ENCODE results near the gene CEP126. TPM values are rescaled to one million over a fixed set of nuclear protein-coding genes. Genes with fewer than 3 reads are reported as not detected.

The CEP126 gene
- polyA plus RNA-seq, 1 experiment: 3.7 TPM

DNA sequence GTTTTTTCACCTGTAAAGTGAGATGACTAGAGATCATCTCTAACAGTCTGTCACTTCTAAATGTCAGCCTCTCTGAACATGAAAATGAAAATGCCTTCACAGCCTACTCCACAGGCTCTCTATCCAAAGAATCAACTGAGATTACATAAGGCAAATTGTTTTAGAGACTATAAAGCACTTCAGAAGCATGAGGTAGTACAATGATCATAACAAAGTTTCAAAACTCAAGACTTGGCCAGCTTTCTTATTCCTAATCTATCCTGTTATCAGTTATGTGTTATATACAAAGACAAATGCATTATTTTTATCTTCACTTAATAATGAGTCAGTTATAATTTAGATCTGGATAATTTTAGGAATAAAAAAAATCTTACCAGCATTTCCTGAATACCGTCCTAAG lies 20.3 kb upstream of the CEP126 start:
- TF ChIP-seq, protein P1, sequence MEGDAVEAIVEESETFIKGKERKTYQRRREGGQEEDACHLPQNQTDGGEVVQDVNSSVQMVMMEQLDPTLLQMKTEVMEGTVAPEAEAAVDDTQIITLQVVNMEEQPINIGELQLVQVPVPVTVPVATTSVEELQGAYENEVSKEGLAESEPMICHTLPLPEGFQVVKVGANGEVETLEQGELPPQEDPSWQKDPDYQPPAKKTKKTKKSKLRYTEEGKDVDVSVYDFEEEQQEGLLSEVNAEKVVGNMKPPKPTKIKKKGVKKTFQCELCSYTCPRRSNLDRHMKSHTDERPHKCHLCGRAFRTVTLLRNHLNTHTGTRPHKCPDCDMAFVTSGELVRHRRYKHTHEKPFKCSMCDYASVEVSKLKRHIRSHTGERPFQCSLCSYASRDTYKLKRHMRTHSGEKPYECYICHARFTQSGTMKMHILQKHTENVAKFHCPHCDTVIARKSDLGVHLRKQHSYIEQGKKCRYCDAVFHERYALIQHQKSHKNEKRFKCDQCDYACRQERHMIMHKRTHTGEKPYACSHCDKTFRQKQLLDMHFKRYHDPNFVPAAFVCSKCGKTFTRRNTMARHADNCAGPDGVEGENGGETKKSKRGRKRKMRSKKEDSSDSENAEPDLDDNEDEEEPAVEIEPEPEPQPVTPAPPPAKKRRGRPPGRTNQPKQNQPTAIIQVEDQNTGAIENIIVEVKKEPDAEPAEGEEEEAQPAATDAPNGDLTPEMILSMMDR (IDR thresholded peaks at IDR 0.05; ENCODE audit: low read depth, low read length): no peak
- POLR2A ChIA-PET: no interaction called here
- Histone ChIP-seq H3K27me3 (ENCODE audit: control insufficient read depth, insufficient read depth, low read length) (no peaks in the 10 kb centered on the region), H3K4me3 (ENCODE audit: low read depth, low read length) (no peak overlapping the region), H3K9me3 (ENCODE audit: control insufficient read depth, insufficient read depth, low read length) (no peaks in the 10 kb centered on the region), H3K27ac (ENCODE audit: low read depth, low read length) (no peak overlapping the region)
- no peak for DNase-seq (ENCODE audit: low read depth, low spot score)
- CTCF ChIA-PET: interaction anchor here (1.2 to 2.3 kb wide), 2 partner anchors 15 to 34 kb away, joined by 5 to 7 read pairs; no protein-coding TSS in a partner anchor

DNA sequence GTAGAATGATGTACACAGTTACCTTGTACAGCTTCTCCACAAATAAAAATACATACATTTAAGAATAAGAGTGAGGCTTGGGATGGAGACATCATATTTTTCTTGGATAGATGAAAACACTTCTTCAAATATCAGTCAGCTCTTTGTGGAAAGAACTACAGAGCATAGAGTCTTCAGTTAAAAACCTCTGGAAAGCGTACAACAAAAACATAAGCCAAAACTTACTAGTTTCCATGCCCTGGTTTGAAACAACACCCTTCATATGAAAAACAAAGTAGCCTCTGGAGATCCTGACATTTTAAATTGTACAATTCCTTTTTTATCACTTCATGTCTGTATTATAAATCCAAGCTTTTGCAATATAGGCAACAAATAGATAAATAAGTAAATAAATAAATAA lies 7.0 kb upstream of the CEP126 start:
- Histone ChIP-seq H3K27ac (ENCODE audit: low read depth, low read length) (no peak overlapping the region), H3K9me3 (ENCODE audit: control insufficient read depth, insufficient read depth, low read length) (no peaks in the 10 kb centered on the region), H3K27me3 (ENCODE audit: control insufficient read depth, insufficient read depth, low read length) (no peaks in the 10 kb centered on the region), H3K4me3 (ENCODE audit: low read depth, low read length) (no peak overlapping the region)
- CTCF ChIA-PET: interaction anchor here (1.2 to 1.8 kb wide), 4 partner anchors 28 to 100 kb away, joined by 4 to 9 read pairs (median 6); no protein-coding TSS in a partner anchor
- DNase-seq (ENCODE audit: low read depth, low spot score): no peak
- POLR2A ChIA-PET: no interaction called here
- TF ChIP-seq, protein P1 (IDR thresholded peaks at IDR 0.05; ENCODE audit: low read depth, low read length): no peak

DNA sequence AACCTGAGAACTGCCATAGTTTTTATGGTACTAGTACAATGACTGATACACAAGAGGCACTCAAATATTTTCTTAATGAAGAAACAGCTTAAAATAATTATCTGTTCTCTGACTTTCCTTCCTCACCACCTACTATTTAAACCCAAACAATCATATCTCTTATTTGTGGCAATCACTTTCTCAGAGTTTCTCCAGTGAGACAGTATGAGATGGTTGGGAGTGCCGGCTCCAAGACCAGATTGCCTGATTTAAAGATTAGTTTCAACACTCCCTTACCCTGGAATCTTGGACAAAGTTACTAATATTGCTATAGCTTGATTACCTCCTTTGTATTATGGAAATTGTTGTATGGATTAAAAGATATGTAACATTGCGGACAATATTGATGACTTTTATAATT lies 5.7 kb upstream of the CEP126 start:
- TF ChIP-seq, protein P1 (IDR thresholded peaks at IDR 0.05; ENCODE audit: low read depth, low read length): no peak
- H3K27ac ChIP-seq (ENCODE audit: low read depth, low read length): no peak overlapping the region
- ChIA-PET CTCF (no interaction called here), POLR2A (no interaction called here)
- DNase-seq (ENCODE audit: low read depth, low spot score): no peak
- H3K9me3 ChIP-seq (ENCODE audit: control insufficient read depth, insufficient read depth, low read length): no peaks in the 10 kb centered on the region
- no peaks in the 10 kb centered on the region for H3K27me3 ChIP-seq (ENCODE audit: control insufficient read depth, insufficient read depth, low read length)
- no peak overlapping the region for H3K4me3 ChIP-seq (ENCODE audit: low read depth, low read length)

DNA sequence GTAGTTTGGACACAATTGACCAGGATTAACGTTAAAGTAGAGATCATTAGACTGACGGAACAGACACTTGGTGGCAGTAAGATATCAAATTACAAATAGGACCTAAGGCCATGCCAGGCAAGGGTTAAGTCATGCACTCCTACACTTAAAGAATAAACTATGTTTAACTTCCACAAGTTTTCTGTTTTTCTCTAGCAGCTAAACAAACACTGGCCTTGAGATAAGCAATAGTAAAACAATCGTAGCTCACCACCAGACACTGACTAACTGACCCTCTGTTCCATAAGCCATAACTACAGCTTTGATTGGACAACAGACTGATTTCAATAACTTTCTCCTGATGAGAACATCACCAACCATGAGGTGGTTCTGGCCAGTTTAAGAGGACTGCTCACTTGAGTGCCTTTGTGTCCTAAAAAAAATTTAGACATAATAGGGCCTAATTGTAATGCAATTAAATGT lies 2.0 kb upstream of the CEP126 start:
- Histone ChIP-seq H3K27ac (ENCODE audit: low read depth, low read length) (no peak overlapping the region), H3K27me3 (ENCODE audit: control insufficient read depth, insufficient read depth, low read length) (no peaks in the 10 kb centered on the region), H3K4me3 (ENCODE audit: low read depth, low read length) (no peak overlapping the region), H3K9me3 (ENCODE audit: control insufficient read depth, insufficient read depth, low read length) (no peaks in the 10 kb centered on the region)
- DNase-seq (ENCODE audit: low read depth, low spot score): no peak
- CTCF ChIA-PET: interaction anchor here (0.6 to 1.6 kb wide), 2 partner anchors 51 to 476 kb away, joined by 3 to 7 read pairs; no protein-coding TSS in a partner anchor
- TF ChIP-seq, protein P1 (IDR thresholded peaks at IDR 0.05; ENCODE audit: low read depth, low read length): no peak
- POLR2A ChIA-PET: no interaction called here

DNA sequence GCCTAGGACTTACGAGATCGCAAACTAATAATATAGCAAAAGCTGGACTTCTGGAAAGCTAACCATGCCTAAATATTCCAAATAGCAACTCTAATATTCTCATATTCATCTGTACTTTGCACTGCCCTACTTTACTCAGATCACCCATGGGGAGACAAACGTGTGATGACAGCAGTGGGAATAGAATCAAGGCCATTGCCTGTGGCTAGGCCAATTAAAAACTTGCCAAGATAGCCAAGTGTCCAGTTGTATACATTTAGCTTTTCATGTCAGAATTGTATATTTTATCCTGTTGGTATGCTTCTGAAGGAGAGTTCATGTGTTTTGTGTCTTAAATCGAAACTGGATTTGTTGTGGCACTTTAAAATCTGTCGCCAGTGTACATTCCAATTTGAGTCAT lies 1.2 kb upstream of the CEP126 start:
- no peak for DNase-seq (ENCODE audit: low read depth, low spot score)
- no peak overlapping the region for H3K27ac ChIP-seq (ENCODE audit: low read depth, low read length)
- H3K27me3 ChIP-seq (ENCODE audit: control insufficient read depth, insufficient read depth, low read length): no peaks in the 10 kb centered on the region
- ChIA-PET POLR2A (no interaction called here), CTCF (interaction anchor here (1.6 kb wide), 1 partner anchor 52 kb away, joined by 7 read pairs; no protein-coding TSS in a partner anchor)
- TF ChIP-seq, protein P1 (IDR thresholded peaks at IDR 0.05; ENCODE audit: low read depth, low read length): no peak
- no peak overlapping the region for H3K4me3 ChIP-seq (ENCODE audit: low read depth, low read length)
- H3K9me3 ChIP-seq (ENCODE audit: control insufficient read depth, insufficient read depth, low read length): no peaks in the 10 kb centered on the region
